ENCODE data around the gene PPP6R2. TPM values are rescaled to one million over a fixed set of nuclear protein-coding genes. Genes with fewer than 3 reads are reported as not detected.

The PPP6R2 gene
- total RNA-seq, 1 experiment from 2014 or later, result 54.1 TPM

DNA sequence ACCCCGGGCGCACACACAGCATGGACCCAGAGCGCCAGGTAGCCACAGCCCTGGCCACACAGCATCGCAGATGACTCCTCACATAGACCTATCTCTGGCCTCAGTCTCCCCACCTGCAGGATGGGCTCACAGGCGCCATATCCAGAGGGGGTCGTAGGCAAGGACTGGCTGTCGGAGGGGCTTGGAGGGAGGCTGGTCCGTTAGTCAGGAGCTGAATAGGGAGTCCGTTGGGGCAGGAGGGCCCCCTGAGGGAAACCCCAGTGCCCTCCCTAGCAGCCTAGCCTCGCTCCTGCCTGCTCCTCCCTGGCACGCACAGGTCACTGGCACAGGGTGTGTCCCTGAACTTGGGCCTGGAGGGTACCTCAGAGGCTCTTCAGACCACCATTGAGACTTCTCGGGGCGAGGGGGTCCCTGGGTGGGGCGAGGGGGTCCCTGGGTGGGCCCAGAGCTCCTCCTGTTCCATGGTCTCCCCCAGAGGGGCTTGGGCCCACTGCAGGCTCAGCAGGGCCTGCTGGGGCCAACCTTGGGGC lies 37.7 kb upstream of the PPP6R2 start:
- DNase-seq (ENCODE audit: low spot score), result peak; percentile 41

DNA sequence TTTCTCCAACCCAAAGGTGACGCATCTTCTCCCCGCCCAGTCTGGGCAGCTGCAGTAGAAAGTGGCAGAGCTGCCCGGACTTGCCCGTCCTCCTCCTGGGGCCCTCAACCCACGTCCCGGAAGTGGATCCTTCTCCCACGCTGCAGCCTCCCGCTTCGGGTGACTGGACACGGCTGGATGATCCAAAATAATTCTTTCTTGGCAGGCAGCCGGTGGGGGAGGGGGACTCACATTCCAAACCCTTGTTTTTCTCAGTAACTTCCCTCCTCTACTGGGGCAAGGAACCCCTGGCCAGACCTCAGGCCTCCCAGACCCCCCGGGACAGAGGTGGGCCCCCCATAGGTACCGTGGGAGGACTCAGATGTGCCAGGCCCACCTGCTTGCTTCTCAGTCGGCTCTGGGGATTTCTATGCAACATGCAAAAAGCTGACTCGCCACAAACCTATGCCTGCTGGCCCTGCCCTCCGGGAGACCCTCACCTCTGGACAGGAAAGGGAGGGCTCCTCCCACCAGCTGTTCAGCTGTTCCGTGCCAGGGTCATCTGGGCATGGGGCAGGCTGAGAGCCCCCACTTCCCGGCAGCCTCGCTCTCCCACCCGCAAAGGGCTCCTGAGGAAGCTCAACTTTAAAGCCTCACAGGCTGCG lies 37.1 kb upstream of the PPP6R2 start:
- DNase-seq (ENCODE audit: low spot score), result peak; percentile 82

DNA sequence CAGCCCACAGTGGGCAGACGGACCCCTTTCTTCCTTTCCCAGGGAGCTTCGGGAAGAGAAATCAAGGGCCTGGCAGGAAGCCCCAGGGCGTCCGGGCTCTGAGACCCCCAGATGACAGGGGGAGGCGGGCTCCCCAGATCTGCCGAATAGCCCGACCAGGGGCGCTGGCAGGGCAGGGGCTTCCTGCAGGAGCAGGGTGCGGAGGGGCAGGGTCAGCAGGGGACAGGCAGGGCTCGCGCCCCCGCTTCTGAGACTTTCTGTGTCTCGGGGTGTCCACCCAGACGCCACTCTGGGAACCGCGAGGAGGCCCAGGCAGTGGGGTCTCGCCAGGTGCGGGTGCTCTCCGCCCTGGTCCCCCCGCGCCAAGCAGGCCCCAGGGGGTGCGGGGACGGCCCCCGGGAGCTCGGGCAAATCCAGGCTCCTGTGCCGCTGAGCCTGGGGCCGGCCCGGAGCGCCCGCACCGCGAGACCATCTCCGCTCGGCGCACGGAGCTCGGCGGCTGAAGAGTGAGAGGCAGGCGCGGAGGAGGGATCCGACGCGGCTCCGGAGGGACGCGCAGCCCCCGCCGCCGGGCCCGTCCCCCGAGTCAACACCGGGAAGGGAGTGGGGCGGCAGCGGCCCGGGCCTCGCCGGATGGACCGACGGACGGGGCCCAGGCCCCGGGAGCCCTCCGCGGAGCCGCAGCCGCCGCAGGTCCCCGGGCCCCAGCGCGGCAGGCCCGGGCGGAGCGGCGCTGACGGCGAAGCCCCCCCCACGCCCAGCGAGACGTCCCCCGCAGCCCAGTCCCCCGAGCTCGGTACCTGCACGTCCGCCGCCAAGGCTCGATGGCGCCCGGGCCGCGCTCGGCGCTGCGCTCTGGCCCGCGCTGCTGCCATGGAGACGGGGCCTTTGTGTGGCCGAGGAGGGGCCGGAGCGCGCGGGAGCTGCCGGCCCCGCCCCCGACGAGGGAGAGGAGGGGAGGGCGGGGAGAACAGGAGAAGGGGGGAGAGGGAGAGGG lies 36.1 kb upstream of the PPP6R2 start, which contains the start of gene PLXNB2:
Gene PLXNB2, minus strand, starts transcription at position 894 of the 997 bp plus-strand sequence. CDS start 17,062 bp downstream, outside the sequence.
- peak; percentile 68 for DNase-seq (ENCODE audit: low spot score)

DNA sequence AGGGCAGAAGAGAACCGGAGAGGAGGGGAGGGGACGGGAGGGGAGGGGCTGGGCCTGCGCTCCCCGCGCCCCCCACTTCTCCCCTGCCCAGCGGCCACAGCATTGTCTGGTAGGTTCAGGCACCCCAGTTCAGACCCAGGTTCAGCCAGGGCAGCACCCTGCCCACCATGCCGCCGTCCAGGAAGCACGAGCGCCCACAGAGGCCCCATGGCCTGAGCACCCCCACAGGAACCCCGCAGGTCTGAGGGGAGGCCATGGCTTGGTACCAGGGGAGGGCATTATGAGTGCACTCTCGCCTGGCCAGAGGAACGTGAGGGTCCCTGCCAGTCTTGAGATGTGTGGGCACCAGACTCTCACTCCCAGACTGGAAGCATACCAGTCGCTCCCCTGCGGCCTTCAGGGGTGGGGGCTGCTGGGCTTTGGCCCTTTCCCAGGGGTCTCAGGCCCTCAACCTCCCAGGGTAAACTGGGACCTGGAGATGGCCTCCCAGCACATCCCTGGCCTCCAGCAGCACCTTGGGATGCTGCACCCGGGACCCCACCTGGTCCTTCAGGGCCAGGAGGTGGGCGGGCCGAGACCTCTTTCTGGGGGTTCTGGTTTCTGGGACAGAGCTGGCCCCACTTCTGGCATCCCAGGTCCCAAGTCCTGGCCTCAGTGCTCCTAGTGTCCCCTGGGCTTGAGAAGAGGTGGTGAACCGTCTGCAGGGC lies 35.1 kb upstream of the PPP6R2 start:
- DNase-seq (ENCODE audit: low spot score), result no peak

DNA sequence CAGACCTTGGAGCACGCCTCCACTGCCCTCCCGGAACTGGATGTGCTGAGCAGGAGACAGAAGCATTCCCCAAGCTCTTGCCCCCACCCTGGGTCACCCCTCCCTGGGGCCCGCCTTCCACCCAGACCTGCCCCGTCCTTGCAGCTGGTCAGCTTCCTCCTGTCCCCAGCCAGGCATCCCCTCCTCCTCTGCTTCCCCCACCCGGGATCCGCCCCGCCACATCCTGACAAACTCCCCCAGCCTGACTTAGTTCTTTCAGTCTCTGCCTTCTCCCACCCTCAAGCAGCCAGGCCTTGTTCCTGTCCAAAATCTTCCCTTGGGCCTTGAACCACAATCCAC lies 34.6 kb upstream of the PPP6R2 start:
- DNase-seq (ENCODE audit: low spot score), result peak; percentile 37

DNA sequence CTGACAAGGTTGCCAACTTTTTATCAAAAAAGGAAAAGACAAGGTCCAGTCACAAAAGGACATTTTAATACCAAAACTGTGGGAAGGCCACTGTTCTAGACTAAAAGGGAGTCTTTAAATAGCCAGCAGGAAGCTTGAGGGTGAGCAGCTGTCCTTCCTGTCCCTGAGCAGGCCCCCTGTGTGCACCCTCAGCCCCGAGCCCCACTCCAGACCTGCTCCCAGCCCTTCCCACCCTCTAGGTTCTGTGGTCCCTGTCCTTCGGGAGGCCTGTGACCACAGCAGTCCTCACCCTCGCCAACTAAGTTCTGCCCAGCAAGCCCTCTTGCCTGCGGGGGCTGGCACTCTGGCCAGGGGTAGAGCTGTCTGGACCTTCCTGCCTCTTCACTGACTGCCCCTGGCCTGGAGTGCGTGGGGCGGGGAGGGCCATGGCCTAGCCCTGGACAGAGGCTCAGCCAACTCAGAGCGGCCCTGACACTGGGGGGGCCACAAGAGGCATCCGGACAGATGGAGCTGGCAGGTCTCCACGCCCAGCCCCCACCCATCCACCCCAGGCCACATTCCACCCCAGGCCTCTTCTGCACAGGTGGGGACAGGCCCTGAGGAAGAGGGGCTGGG lies 34.0 kb upstream of the PPP6R2 start:
- DNase-seq (ENCODE audit: low spot score), result no peak

DNA sequence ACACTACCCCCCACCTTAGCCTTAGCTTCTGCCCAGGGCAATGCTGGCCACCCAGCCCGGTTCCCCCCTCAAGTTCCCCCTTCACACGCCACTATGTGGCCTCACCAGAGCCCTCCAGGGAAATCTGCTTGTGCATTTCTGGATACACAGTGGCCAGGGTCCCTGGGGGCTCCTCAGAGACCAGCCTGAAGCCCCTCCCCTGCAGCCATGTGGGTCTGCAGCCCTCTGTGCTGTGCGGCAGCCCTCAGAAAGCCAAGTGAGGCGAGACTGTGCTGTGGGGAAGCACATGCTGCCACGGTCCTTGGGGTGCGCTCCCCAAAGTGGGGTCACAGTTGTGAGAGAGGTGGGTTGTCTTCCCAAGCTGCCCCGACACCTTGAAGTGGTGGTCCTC lies 33.5 kb upstream of the PPP6R2 start:
- no peak for DNase-seq (ENCODE audit: low spot score)

DNA sequence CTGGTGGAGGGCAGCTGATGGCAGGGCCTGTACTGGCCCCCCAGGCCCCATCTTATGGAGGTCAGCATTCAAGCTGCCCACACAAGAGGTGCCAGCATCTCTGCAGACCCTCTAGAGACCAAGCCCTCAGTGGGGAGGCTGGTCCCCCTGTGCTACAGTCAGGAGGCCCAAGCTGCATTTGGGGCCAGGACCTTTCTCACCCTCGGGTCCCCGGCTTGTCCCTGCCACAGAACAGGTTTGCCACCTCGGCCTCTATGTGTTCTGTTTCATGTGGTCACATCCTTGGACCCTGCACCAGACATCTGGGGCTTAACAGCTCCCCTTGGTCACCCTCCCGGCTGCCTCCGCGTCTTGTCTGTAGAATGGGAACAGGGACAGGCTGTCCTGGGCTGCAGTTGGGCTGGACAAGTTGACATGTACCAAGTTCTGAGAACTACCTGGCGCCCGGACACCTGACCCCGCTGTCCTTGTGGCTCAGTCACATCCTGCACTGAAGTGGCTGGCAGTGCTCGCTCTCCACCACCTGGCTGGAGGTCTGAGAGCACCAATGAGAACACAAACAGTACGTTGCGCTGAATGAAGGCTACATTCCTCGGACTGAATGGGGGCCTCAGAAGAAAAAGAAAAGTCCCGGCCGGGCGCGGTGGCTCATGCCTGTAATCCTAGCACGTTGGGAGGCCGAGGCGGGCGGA lies 33.0 kb upstream of the PPP6R2 start:
- DNase-seq (ENCODE audit: low spot score), result no peak

DNA sequence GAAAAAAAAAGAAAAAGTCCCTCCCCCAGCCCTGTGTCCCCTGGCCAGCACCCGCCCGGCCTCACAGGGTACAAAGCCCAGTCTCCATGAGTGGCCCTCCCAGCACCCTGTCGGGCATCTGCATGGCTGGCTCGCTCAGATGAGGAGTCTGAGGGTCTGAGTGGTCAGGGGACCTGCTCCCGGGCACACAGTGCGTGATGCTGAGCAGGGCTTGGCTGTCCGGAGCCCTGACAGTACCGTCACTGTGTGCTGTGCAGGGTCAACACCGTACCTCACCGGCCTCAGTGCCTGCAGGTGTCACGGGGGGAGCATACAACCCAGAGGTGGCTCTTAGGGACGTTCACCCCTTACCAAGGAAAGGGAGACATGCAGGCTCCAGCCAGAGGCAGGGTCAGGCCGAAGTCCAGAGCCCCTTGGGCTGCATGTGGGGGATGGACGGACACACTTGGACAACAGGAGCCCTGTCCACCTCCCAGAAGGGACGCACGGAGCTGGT lies 32.1 kb upstream of the PPP6R2 start:
- no peak for DNase-seq (ENCODE audit: low spot score)

DNA sequence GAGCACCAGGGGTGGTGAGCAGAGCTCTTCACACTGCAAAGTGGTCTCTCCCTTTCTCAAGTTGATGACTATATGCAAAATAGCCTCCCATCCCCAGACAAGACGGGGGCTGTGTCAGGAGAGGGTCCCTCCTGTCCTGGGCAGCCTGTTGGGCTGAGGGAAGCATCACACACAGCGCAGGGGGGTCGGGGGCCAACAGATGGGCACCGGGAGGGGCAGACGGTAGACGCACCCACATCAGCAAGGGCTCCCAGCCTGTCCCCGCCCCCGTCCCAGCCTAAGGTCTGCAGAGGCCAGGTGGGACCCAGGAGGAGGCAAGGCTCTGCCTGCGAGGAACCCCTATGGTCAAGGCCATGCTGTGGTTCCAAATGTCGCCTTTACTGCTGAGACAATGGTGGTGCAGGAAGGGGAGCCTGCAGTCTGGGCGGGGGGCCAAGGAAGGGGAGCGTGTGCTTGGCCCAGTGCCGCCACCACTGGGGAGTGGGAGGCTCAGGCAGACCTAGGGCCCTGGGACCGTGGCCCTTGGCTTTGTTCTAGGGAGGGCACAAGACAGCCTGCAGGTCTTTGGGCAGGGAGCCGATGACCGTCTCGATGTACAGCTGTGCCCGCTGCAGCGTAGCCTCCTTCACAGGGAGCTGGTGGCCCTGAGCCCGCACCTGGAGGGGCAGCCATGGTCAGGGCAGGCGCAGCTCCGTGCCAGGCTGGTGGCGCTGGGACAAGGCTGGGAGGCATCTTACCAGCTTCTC lies 31.3 kb upstream of the PPP6R2 start:
- no peak for DNase-seq (ENCODE audit: low spot score)

DNA sequence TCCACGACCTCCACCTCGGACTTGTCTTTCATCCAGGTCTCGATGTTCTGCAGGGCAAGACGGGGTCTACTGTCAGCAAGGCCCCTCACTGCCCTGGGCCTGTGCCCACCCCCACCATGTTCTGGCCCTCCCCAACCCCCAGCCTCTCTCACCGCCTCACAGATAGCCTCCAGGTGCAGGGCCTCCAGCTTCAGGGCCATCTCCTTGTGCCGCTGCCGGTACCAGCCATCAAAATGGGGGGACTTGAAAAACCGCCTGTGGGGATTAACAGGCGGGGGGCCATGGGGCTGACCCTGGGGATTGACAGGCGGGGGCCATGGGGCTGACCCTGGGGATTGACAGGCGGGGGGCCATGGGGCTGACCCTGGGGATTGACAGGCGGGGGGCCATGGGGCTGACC lies 30.8 kb upstream of the PPP6R2 start:
- DNase-seq (ENCODE audit: low spot score), result no peak

DNA sequence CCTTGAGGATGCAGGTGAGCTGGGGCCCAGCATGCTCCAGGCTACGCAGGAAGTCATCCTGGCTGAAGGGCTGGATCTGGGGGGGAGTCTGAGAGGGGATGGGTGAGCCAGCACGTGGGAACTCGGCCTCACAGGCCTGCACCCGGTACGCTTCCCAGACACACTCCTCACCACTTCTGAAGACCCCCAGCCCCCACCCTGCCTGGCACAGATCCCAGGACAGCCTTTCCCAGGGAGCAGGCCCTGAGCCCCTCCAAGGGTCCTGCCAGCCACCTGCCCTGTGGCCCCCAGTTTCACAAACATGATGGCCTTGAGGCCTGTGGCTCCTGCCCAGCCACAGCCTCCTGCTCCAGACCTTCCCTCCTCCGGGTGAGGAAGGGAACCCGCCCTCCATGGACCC lies 30.1 kb upstream of the PPP6R2 start:
- no peak for DNase-seq (ENCODE audit: low spot score)

DNA sequence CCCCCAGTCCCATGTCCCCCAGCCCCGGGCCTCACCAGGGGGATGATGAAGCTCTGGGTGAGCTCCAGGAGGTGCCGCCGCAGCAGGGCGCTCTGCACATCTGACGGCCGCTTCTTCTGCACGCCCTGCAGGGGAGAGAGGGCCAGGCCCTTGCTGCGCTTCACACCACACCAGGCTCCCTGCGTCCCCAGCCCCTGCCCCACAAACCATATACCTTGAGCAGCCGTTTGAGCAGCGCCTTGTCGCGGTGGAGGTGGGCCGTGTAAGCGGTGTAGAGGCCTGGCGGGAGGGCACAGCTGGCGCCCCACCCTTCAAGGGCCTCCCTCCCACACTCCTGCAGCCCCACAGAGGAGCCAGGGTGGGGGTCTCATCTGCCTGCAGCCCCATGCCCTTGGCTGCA lies 29.5 kb upstream of the PPP6R2 start:
- DNase-seq (ENCODE audit: low spot score), result no peak

DNA sequence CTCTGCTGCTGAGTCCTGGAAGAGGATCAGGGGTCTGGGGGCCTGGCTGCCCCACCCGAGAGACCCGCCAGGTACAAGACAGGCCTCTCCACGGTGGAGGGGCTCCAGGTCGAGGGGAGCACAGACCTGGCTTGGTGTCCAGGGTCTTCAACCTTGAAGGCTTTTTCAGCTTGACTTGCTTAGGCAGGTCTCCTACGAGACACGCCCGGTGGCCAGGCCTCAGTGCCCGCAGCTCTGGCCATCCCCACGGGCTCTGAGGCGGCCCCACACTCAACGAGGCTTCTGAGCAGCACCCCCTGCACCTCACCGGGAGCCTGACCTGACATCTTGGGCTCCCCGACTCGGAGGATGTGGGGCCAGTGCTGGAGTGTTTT lies 29.1 kb upstream of the PPP6R2 start:
- DNase-seq (ENCODE audit: low spot score), result no peak

DNA sequence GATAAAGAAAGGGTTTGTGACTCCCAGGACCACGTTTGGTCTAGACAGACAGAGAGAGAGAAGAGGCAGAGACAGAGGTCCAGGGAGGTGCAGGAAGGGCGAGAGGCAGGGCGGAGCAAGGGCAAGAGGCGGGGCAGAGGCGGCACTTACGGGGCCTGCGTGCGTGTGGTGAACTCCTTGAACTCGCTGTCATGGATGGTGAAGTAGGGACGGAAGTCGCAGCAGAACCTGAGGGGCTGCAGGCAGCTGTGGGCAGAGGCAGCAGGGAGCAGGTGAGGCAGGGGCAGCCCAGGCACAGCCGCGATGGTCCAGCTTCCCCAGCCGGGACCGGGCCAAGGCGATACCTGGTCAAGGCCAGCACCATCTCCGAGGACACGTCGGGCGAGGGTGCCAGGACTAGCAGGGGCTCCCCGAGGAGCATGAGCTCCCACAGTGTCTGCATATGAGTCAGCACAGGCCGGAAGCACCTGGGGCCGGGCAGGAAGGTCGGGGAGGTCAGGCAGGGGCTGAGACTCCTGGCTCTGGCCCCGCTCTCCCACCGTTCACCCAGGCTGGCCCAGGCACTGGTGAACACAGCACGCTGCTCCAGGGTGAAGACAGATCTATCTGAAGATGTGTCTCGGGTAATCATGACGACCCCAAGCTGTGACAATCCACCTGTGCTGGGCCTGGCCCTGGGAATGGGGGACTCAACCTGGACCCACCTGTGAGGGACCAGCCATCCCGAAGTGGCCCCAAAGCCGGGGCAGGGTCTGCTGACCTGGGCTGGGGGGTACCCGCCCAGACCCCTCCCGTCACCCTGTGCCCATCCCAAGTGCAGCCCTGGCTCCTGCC lies 28.5 kb upstream of the PPP6R2 start:
- peak; percentile 55 for DNase-seq (ENCODE audit: low spot score)

DNA sequence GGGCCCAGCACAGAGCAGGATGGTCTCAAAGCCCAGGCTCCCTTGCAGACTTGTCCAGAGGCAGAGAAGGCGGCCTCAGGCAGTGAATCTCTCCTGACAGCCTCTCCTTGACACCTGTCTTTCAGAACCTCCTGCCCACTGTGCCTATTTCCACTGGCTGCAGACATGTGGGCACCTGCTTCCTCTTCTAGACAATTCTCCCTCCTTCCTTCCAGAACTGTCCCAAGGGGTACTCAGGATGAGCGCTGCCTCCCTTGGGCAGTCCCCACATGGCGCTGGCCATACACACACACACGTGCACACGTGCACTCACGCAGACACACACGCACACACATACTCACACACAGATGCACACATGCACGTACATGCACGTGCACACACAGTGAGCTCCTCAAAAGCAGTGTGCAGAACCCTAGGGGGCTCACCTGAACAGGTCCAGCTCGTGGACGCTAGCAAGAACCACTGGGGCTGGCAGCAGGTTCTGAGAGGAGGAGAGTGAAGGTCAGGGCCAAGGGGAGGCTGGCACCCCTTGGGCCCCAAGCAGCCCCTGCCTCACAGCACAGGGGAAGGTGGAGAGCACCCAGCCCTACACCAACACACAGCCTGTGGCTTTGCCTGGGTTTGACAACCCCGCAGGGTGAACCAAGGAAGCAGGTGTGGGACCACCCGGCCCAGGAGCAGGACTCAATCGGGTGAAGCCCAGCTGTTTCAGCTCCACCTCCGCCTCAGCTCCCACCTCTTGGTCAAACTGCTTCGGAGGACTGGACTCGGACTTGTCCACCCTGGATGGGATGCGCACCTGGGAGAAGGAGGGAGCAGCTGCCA lies 27.6 kb upstream of the PPP6R2 start:
- no peak for DNase-seq (ENCODE audit: low spot score)

DNA sequence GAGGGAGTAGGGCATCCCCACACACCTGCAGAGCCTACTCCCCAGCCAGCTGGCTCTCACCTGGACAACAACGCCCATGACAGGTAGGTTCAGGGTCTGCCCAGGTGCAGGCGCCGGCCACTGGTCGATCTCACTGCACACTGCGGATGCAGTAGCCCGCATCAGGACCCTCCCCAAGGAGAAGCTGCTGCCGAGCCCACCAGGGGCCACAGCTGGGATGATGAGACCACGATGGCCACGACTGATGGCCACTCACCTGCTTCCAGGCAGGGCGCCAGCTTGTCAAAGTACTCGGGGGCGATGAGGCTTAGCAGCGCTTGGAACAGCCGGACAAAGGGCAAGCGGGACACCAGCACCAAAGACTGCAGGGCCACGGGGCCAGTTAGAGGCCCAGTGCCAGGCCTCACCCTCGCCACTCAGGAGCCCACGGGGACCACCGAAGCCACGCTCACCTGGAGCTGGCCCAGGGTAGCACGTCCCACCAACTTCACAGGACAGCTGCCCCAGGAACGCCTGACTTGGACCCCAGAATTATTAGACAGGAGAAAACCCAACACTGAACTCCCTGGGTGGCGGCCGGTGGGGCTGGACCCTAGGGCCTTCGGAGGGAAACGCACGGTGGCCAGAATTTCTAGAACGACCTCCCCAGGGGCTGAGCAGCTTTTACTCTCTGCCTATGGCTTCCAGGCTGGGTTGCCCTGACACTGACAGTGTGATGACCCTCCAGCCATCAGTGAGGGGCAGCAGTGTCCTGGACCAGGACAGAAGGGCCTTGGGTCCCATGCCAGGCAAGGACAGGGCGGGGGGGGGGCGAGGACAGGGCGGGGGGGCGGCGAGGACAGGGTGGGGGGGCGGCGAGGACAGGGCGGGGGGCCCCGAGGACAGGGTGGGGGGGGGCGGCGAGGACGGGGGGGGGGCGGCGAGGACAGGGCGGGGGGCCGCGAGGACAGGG lies 26.7 kb upstream of the PPP6R2 start:
- DNase-seq (ENCODE audit: low spot score), result no peak

Data from HT-29 (cell line).